Lung (tissue), 12 donors: ENCODE data around the gene BBS5. TPM values are rescaled to one million over a fixed set of nuclear protein-coding genes. Genes with fewer than 3 reads are reported as not detected.

Source experiments
- ATAC-seq: fragments of 200-7000 bp; cut with Tn5 transposase; one replicate; pipeline ENCODE4 v1.9.1; 2020; ENCODE audit warnings: moderate number of reproducible peaks; ENCODE audit not compliant: insufficient read depth, low FRiP score
- DNase-seq, 3 donors: peaks; one replicate each; pipeline ENCODE4 v3.0.0-alpha.2; 2013 to 2017
- H3K27ac ChIP-seq, 2 donors: one replicate each; pipeline ENCODE4 v1.5.1; 2013; ENCODE audit warnings: mild to moderate bottlenecking in 2 of 2, moderate library complexity in 2 of 2, control low read depth in 1 of 2, inconsistent platforms in 1 of 2, low read depth in 1 of 2, low read length in 1 of 2
- H3K27me3 ChIP-seq, 3 donors: one replicate each; pipeline ENCODE4 v1.5.1; 2013; ENCODE audit warnings: low read length in 2 of 3; ENCODE audit not compliant: control insufficient read depth in 3 of 3, insufficient read depth in 3 of 3
- H3K36me3 ChIP-seq, 4 donors: one replicate each; pipeline ENCODE4 v1.5.1; 2013; ENCODE audit warnings: low read length in 4 of 4, mild to moderate bottlenecking in 1 of 4, moderate library complexity in 1 of 4; ENCODE audit not compliant: control insufficient read depth in 4 of 4, insufficient read depth in 4 of 4
- H3K4me1 ChIP-seq, 5 donors: one replicate each; pipeline ENCODE4 v1.5.1; 2013; ENCODE audit warnings: low read length in 5 of 5, mild to moderate bottlenecking in 2 of 5, moderate library complexity in 1 of 5; ENCODE audit not compliant: control insufficient read depth in 5 of 5, insufficient read depth in 5 of 5
- H3K4me3 ChIP-seq: one replicate; pipeline ENCODE4 v1.5.1; 2013; ENCODE audit warnings: mild to moderate bottlenecking, control low read depth, moderate library complexity
- H3K9ac ChIP-seq, 2 donors: one replicate each; pipeline ENCODE4 v1.5.1; 2013; ENCODE audit warnings: low read length in 2 of 2, control low read depth in 1 of 2; ENCODE audit not compliant: insufficient read depth in 1 of 2
- H3K9me3 ChIP-seq, 4 donors: one replicate each; pipeline ENCODE4 v1.5.1; 2013; ENCODE audit warnings: low read length in 3 of 4, mild to moderate bottlenecking in 1 of 4, moderate library complexity in 1 of 4; ENCODE audit not compliant: control insufficient read depth in 4 of 4, insufficient read depth in 3 of 4
- WGBS, 2 donors: extraction: QIAGEN DNeasy Blood & Tissue Kit; methylation state at CpG; one replicate each; pipeline ENCODE4 v1.1.7; 2013; 5-methylcytosine and 5-hydroxymethylcytosine counted together
- polyA plus RNA-seq, 2 donors: library from polyadenylated mRNA; stranded (reverse); fragments of 200-250 nt; gene quantifications; one replicate each; pipeline ENCODE4 v1.2.1, GENCODE V29; 2013
- total RNA-seq, 2 donors: library from RNA; depleted of rRNA in 1 of 2; stranded (reverse); fragments of >200 nt in 1 of 2; gene quantifications; one replicate each; pipeline ENCODE4 v1.2.1, GENCODE V29; 2014 to 2021
- TF ChIP-seq, protein P1 (sequence below): IDR thresholded peaks from 2 replicates; pipeline ENCODE4 v1.5.1; 2012; ENCODE audit warnings: mild to moderate bottlenecking; ENCODE audit errors: control extremely low read depth, extremely low read depth
- donor health status: control.
- donor health status: control.
- donor health status: Bipolar disorder and iron deficiency.
- donor health status: healthy.
- donor health status: DM: yes; HTN: yes; CAD: no.

Gene BBS5
- total and polyA plus RNA-seq, 4 donors = 5.1 to 22.5 (median 9.0) TPM

DNA sequence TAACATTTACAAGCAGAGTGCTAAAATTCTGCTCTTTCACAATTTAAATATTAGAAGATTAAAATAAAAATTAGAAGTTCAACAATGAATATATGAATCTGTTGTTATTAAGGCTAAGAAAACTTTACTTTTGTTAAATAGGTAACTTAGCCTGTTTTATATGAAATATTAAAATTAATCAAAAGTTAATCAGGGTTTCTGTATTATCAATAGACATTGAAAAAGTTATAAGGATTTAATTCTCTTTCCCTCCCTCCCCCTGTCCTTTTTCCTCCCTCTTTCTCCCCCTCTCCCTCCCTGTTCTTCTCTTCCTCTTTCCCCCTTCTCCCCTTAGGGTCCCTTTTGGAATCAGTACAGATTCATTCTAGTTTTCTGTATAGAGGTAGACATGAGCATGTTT lies 12.1 kb downstream of the BBS5 start:
- Histone ChIP-seq H3K4me3 (no peak overlapping the region), H3K9me3 (no peaks in the 10 kb centered on the region), H3K27me3 (no peaks in the 10 kb centered on the region), H3K27ac (no peak overlapping the region), H3K36me3 (peaks cover 0 to 11% (median 6%) of the 10 kb centered on the region in 4 donors), H3K9ac (no peak overlapping the region), H3K4me1 (no peaks in the 10 kb centered on the region)
- TF ChIP-seq, protein P1, sequence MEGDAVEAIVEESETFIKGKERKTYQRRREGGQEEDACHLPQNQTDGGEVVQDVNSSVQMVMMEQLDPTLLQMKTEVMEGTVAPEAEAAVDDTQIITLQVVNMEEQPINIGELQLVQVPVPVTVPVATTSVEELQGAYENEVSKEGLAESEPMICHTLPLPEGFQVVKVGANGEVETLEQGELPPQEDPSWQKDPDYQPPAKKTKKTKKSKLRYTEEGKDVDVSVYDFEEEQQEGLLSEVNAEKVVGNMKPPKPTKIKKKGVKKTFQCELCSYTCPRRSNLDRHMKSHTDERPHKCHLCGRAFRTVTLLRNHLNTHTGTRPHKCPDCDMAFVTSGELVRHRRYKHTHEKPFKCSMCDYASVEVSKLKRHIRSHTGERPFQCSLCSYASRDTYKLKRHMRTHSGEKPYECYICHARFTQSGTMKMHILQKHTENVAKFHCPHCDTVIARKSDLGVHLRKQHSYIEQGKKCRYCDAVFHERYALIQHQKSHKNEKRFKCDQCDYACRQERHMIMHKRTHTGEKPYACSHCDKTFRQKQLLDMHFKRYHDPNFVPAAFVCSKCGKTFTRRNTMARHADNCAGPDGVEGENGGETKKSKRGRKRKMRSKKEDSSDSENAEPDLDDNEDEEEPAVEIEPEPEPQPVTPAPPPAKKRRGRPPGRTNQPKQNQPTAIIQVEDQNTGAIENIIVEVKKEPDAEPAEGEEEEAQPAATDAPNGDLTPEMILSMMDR = no peak
- DNase-seq = no peak
- ATAC-seq = no peak

DNA sequence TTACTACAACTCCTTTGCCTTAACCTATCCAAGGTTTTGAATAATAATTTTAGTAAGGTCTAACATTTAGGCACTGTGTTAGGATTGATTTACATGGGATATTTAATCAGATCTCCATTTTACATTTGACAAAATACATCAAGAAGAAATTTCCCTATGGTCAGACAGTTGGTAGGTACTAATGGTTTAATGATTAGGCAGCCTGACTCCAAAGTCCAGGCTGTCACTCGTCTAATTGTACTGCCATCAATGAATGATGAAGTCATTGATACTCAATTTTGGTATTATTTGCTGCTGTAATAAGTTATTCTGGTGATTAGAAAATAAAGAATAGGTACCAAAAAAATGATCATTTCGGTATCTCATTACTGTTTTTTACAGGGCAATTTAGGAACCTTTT lies 14.1 kb downstream of the BBS5 start:
- DNase-seq = no peak
- ATAC-seq = no peak
- no peak overlapping the region for H3K27ac ChIP-seq
- TF ChIP-seq, protein P1 = no peak
- H3K36me3 ChIP-seq = peaks cover 0 to 16% (median 3%) of the 10 kb centered on the region in 4 donors
- 95 to 97% methylated on average over 2 of the region's 2 CpGs for WGBS, 2 donors
- H3K4me3 ChIP-seq = no peak overlapping the region
- H3K9ac ChIP-seq = no peak overlapping the region
- H3K9me3 ChIP-seq = no peaks in the 10 kb centered on the region
- H3K4me1 ChIP-seq = no peaks in the 10 kb centered on the region
- H3K27me3 ChIP-seq = no peaks in the 10 kb centered on the region

DNA sequence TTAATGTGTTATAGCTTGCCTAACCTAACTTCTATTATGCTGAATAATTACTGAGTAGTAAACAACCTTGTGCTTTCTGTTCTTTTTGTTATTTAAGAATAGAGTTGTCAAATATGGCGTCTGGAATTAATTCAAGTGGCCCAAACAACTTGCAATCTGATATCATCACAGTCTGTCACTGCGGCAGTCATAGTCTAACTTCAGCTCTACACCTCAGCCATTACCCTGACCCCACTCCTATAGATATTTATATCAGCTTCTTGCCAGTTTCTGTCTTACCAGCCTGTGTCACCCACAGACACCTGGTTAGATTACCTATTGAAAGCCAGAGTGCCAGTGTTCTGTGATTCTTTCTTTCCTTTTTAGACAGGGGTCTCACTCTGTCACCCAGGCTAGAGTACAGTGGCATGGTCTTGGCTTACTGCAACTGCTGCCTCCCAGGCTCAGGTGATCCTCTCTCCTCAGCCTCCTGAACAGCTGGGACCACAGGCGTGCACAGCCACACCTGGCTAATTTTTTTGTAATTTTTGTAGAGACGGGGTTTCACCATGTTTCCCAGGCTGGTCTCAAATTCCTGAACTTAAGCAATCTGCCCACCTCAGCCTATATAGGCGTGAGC lies 16.1 kb downstream of the BBS5 start:
- H3K27ac ChIP-seq = no peak overlapping the region
- 97 to 98% methylated on average over 5 of the region's 5 CpGs for WGBS, 2 donors
- no peaks in the 10 kb centered on the region for H3K27me3 ChIP-seq
- no peak overlapping the region for H3K9ac ChIP-seq
- no peaks in the 10 kb centered on the region for H3K4me1 ChIP-seq
- TF ChIP-seq, protein P1 = no peak
- DNase-seq (no peak), ATAC-seq (no peak)
- H3K36me3 ChIP-seq = peaks cover 2 to 20% (median 7%) of the 10 kb centered on the region in 4 donors
- no peaks in the 10 kb centered on the region for H3K9me3 ChIP-seq
- H3K4me3 ChIP-seq = no peak overlapping the region

DNA sequence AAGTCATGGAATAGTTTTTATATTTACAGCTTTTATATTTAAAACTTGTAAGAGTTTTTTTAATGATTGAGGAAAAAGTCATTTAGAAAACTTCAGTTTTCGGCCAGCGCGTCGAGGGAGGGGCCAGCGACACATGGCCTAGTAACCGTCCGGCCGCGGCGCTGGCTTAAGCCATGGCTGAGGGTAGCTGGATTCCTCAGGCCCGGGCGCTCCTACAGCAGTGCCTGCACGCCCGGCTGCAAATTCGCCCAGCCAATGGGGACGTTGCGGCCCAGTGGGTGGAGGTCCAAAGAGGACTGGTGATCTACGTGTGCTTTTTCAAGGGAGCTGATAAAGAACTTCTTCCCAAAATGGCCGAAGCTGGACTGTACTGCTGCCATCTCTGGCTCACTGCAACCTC lies 25.4 kb downstream of the BBS5 start:
- Histone ChIP-seq H3K36me3 (peaks cover 5 to 9% (median 8%) of the 10 kb centered on the region in 4 donors), H3K9ac (no peak overlapping the region), H3K4me1 (peaks cover 0 to 1% (median 0%) of the 10 kb centered on the region in 5 donors), H3K27ac (no peak overlapping the region), H3K9me3 (no peaks in the 10 kb centered on the region), H3K4me3 (no peak overlapping the region), H3K27me3 (no peaks in the 10 kb centered on the region)
- no peak for DNase-seq
- no peak for ATAC-seq
- WGBS, 2 donors = 97 to 99% methylated on average over 19 of the region's 19 CpGs
- TF ChIP-seq, protein P1 = no peak
